Central memory CD4-positive, alpha-beta T cell (primary cell): Measurements from ENCODE around the gene DZIP1.

ENCODE experiments used
- DNase-seq: peaks from one replicate; pipeline ENCODE4 v3.0.0; 2022

DZIP1 gene

GRCh38 chr13:95544293-95544692 is 100.2 kb downstream of the DZIP1 start:
- no peak for DNase-seq

- no peak for DNase-seq
These were observed 102.5 kb downstream of the DZIP1 start for GRCh38 chr13:95541911-95542474.

- no peak for DNase-seq
These were observed 103.2 kb downstream of the DZIP1 start for GRCh38 chr13:95541308-95541707.

- no peak for DNase-seq
These were observed 103.6 kb downstream of the DZIP1 start for GRCh38 chr13:95540888-95541287.

GRCh38 chr13:95536632-95537241 is 107.8 kb downstream of the DZIP1 start:
- no peak for DNase-seq

- DNase-seq = no peak
These were observed 109.3 kb downstream of the DZIP1 start for GRCh38 chr13:95535243-95535642.

- DNase-seq = no peak
These were observed 110.9 kb downstream of the DZIP1 start for GRCh38 chr13:95533545-95534160.

- DNase-seq = no peak
These were observed 114.3 kb downstream of the DZIP1 start for GRCh38 chr13:95530178-95530577.
